HEK293 (cell line): Measurements from ENCODE around the gene AMN.

Experiments used
- TF ChIP-seq, protein P1 (sequence below): fragments of 450-650 bp; formaldehyde crosslinking; IDR thresholded peaks from 2 replicates; pipeline ENCODE4 v1.5.1; 2017; ENCODE audit warnings: missing biosample characterization, missing genetic modification characterization
- TF ChIP-seq, protein P2 (sequence below): fragments of 450-650 bp; formaldehyde crosslinking; IDR thresholded peaks from 2 replicates; pipeline ENCODE4 v1.5.1; 2016; ENCODE audit warnings: missing biosample characterization, missing genetic modification characterization

AMN gene

GRCh38 chr14:102980409-102980810 is 57.9 kb downstream of the AMN start (continued):
- TF ChIP-seq, protein P1, sequence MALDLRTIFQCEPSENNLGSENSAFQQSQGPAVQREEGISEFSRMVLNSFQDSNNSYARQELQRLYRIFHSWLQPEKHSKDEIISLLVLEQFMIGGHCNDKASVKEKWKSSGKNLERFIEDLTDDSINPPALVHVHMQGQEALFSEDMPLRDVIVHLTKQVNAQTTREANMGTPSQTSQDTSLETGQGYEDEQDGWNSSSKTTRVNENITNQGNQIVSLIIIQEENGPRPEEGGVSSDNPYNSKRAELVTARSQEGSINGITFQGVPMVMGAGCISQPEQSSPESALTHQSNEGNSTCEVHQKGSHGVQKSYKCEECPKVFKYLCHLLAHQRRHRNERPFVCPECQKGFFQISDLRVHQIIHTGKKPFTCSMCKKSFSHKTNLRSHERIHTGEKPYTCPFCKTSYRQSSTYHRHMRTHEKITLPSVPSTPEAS (tag by site-specific recombination), result no peak
- TF ChIP-seq, protein P2, sequence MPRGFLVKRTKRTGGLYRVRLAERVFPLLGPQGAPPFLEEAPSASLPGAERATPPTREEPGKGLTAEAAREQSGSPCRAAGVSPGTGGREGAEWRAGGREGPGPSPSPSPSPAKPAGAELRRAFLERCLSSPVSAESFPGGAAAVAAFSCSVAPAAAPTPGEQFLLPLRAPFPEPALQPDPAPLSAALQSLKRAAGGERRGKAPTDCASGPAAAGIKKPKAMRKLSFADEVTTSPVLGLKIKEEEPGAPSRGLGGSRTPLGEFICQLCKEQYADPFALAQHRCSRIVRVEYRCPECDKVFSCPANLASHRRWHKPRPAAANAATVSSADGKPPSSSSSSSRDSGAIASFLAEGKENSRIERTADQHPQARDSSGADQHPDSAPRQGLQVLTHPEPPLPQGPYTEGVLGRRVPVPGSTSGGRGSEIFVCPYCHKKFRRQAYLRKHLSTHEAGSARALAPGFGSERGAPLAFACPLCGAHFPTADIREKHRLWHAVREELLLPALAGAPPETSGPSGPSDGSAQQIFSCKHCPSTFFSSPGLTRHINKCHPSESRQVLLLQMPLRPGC, result no peak
- TF ChIP-seq, all 188 proteins: peak for 0
